A549 treated with CORT108297 at 1 μM for 4 hours (cell line): ENCODE data around the gene MCOLN1. TPM values are rescaled to one million over a fixed set of nuclear protein-coding genes. Genes with fewer than 3 reads are reported as not detected.

ENCODE experiments used
- total RNA-seq: library from RNA; stranded (reverse); fragments of 200-300 nt; extraction: Qiagen RNA extraction; gene quantifications from 5 replicates; pipeline ENCODE4 v1.2.3, GENCODE V29; 2022

MCOLN1 gene
- 9.7 to 13.4 TPM (median 12.8 TPM) in 5 replicates for total RNA-seq

DNA sequence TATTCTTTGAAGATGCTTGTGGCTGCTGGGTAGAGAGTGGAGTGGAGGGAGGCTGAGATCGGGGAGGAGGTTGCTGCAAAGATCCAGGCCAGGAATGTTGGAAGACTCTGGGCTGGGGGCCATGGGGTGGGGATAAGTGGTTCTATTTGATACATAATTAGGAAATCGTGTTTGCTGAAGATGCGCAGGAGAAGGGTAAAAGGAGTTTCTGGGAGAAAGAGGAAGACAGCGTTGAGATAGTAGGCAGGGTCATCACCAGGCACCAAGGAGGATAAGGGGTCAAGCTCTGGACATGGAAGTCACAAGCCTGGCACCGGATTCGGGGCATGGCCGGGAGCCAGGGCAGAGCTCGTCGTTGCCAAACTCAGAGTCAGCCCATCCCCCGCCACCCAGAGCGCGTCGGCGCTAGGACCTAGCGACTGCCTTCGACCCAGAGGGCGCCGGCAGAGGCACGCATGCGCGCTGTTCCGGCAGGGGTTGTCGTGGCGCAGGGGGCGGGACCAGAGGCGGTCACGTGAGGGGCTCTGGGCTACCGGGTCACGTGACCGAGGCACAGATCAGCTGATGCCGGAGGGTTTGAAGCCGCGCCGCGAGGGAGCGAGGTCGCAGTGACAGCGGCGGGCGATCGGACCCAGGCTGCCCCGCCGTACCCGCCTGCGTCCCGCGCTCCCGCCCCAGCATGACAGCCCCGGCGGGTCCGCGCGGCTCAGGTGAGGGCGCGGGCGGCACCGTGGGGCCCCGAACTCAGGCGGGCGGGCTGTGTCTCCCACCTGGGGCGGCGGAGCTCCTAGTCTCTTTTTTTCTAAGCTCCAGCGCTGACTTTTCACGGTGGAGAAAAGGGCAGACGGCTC, at the start of gene MCOLN1:
MCOLN1 (plus strand) TSS at position 553 of the 851 bp plus-strand sequence; CDS start at position 680, 127 bp downstream.

DNA sequence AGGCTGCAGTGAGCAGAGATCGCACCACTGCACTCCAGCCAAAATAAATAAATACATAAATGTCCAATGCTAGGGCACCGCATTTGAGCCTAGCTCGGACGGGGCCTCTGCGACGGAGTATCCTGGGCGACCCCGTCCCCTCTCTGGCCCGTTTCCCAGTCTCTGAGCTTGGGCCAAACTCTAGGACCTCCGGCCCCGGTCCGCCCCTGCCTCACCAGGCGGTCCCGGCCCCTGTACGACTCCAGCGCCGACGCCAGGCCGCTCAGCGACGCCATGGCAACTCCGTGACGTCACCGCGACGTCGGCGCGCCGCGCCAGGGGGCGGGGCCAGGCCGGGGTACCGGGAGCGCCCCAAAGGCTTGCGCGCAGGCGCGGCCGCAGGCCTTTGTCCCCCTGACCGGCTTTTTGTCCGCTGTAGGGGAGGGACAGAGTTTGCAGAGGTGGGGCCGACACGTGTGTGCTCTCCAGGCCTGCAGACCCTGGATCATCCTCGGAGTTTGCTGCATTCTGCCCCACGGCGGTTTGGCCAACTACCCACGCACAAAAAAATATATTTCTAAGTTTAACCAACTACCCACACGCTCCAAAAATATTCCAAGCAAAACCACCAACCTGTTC, 33.6 kb upstream of the MCOLN1 start, which contains the start of gene PEX11G:
PEX11G (minus strand) TSS at position 300 of the 618 bp plus-strand sequence; CDS start at position 275, 25 bp downstream.

GRCh38 chr19:7515645-7516151, 6.7 kb upstream of the MCOLN1 start, which contains the start of gene ZNF358:
TSS of gene ZNF358 (plus strand) at chr19:7516103. CDS start at chr19:7519243, 3,140 bp downstream.

GRCh38 chr19:7535047-7535997, 12.9 kb downstream of the MCOLN1 start, which contains the start of gene PNPLA6:
TSS of gene PNPLA6 (plus strand) at chr19:7535717. CDS start at chr19:7535789, 72 bp downstream.

Other genes starting within 250 kb of the MCOLN1 start
- 1.9 to 3.2 TPM (median 2.3 TPM) in 5 replicates for gene INSR, start 228.2 kb upstream of the MCOLN1 start, total RNA-seq
- 43.4 to 67.7 TPM (median 57.5 TPM) in 5 replicates for gene ARHGEF18, start 173.7 kb upstream of the MCOLN1 start, total RNA-seq
- 1.3 to 2.6 TPM (median 2.1 TPM) in 5 replicates for gene PEX11G, start 33.6 kb upstream of the MCOLN1 start, total RNA-seq
- gene ZNF358, start 6.5 kb upstream of the MCOLN1 start, total RNA-seq = 17.1 to 19.2 TPM (median 18.1 TPM) in 5 replicates
- gene PNPLA6, start 13.1 kb downstream of the MCOLN1 start, total RNA-seq = 27.9 to 37.9 TPM (median 34.0 TPM) in 5 replicates
- gene CAMSAP3, start 73.2 kb downstream of the MCOLN1 start, total RNA-seq = 3.1 to 5.6 TPM (median 4.4 TPM) in 5 replicates
- 21.3 to 29.6 TPM (median 29.3 TPM) in 5 replicates for gene XAB2, start 106.9 kb downstream of the MCOLN1 start, total RNA-seq
- 51.2 to 68.8 TPM (median 52.9 TPM) in 5 replicates for gene PET100, start 107.2 kb downstream of the MCOLN1 start, total RNA-seq
- 0.22 to 0.26 TPM in 2 of 5 replicates, not detected in the others for gene PCP2, start 111.1 kb downstream of the MCOLN1 start, total RNA-seq
- gene STXBP2, start 114.5 kb downstream of the MCOLN1 start, total RNA-seq = 32.2 to 44.6 TPM (median 42.6 TPM) in 5 replicates
- gene RETN, start 146.4 kb downstream of the MCOLN1 start, total RNA-seq = not detected in 5 replicates
- gene MCEMP1, start 154.5 kb downstream of the MCOLN1 start, total RNA-seq = not detected in 5 replicates
- 43.7 to 109 TPM (median 104 TPM) in 5 replicates for gene TRAPPC5, start 158.2 kb downstream of the MCOLN1 start, total RNA-seq
- gene FCER2, start 179.5 kb downstream of the MCOLN1 start, total RNA-seq = not detected in 5 replicates
- gene CLEC4G, start 209.5 kb downstream of the MCOLN1 start, total RNA-seq = not detected in 5 replicates
- gene CD209, start 224.9 kb downstream of the MCOLN1 start, total RNA-seq = not detected in 5 replicates
- gene CLEC4M, start 240.6 kb downstream of the MCOLN1 start, total RNA-seq = not detected in 5 replicates